GM18520 (cell line): ENCODE data around the gene ORM2.

Source experiments
- ATAC-seq: cut with Tn5 transposase; IDR thresholded peaks from one replicate; pipeline ENCODE4 v1.9.1; 2021; ENCODE audit not compliant: unreplicated experiment

The ORM2 gene

DNA sequence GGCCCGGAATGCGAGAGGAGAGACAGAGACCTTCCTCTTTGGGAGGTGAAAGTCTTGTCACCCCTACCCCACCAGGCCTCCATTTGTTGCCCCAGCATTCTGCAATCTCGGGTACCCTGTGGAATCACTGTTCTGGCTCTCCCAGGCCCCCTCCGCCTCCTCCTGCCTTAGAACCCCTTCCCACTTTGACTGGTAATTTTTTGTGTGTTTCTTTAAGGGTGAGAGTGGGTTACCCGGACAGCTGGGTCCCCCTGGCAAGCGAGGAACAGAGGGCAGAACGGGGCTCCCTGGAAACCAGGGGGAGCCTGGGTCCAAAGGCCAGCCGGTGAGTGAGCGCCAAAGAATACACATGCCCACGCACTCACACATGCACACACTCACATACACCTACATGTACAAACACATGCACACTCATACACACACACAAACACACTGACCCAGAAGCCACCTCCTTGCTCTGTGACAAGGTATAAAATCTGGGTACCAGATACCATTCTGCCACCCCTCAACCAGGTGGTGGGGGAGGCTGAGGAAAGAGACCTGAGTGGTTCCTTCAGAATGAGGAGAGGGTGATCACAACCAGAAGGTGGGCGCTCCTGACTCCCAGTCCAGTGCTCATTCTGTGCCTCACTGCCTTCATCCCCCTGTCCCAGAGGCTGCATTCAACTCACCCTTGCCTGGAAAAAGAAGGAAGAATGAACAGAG lies 37.6 kb upstream of the ORM2 start:
- ATAC-seq: no peak

GRCh38 chr9:114294664-114295063 lies 35.0 kb upstream of the ORM2 start:
- ATAC-seq: no peak

DNA sequence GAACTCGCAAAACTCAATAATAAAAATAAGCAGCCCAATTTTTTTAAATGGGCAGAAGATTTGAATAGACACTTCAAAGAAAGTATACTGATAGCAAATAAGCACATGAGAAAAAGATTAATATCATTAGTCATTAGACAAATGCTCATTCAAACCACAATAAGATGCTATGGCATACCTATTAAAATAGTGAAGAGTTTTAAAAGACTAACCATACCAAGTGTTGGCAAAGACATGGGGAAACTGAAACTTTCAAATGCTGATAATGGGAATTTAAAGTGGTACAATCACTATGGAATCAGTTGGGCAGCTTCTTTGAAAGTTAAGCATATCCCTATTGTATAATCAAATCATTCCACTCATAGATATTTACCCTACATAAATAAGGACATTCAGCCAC lies 33.3 kb upstream of the ORM2 start:
- ATAC-seq: no peak

- ATAC-seq: no peak
Measured at GRCh38 chr9:114299286-114300152, 30.1 kb upstream of the ORM2 start.

- ATAC-seq: no peak
Measured at GRCh38 chr9:114300153-114300845, 29.4 kb upstream of the ORM2 start.

DNA sequence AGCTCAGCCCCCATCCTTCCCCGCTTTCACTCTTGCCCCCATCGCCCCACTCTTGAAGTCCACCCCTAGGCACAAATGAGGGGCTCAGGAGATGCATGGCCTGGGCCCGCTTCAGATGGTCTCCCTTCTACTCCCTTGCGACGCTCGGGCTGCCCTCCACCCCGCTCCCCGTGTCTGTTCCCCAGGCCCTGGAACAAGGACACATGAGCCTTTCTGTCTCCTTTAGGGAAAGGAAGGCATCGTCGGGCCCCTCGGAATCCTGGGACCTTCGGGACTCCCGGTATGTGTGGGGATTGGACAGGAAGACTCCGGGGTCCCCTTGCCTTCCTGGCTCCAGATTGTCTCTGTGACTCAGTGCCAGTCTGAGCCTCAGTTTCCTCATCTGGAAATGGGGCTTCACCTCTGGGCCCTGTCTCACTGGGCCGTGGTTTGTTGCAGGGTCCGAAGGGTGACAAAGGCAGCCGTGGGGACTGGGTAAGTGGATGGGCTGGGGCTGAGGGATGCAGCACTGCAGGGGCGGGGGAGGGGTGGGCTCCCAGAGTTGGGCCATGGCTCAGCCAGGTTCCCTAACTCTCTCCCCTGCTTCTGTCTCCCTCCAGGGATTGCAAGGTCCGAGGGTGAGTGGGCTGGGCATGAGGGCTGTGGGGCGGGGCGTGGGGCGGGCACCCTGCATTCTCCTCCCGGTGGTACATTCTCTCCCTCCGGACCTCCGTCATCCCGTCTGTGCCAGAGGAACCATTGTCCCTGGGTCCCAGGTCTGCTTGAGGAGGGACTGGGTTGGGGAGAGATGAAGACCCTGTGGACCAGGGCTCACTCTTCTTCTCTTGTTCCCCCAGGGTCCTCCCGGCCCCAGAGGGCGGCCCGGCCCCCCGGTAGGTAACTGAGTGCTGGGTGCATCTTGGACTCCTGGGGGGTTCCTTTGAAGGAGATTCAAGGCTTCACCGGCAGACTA lies 28.5 kb upstream of the ORM2 start:
- ATAC-seq: no peak

- ATAC-seq: no peak
Measured at GRCh38 chr9:114301798-114302565, 27.7 kb upstream of the ORM2 start.

- no peak for ATAC-seq
Measured at GRCh38 chr9:114302727-114303126, 26.9 kb upstream of the ORM2 start.

GRCh38 chr9:114303571-114303970 lies 26.1 kb upstream of the ORM2 start:
- no peak for ATAC-seq

DNA sequence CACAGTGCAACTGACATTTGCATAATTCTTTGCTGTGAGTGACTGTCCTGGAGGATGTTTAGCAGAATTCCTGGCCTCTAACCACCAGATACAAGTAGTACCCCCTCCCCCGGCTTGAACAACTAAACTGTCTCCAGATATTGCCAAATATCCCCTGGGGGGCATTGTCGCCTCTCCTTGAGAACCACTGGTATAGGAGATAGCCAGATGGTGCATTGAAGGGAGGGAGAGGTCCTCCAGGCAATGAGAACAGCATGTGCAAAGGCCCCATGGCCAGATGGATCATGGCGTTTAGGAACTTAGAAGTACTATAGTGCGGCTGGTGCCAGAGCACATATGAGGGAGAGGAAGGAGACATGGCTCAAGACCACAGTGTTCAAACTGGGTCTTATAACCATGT lies 25.7 kb upstream of the ORM2 start:
- ATAC-seq: no peak

DNA sequence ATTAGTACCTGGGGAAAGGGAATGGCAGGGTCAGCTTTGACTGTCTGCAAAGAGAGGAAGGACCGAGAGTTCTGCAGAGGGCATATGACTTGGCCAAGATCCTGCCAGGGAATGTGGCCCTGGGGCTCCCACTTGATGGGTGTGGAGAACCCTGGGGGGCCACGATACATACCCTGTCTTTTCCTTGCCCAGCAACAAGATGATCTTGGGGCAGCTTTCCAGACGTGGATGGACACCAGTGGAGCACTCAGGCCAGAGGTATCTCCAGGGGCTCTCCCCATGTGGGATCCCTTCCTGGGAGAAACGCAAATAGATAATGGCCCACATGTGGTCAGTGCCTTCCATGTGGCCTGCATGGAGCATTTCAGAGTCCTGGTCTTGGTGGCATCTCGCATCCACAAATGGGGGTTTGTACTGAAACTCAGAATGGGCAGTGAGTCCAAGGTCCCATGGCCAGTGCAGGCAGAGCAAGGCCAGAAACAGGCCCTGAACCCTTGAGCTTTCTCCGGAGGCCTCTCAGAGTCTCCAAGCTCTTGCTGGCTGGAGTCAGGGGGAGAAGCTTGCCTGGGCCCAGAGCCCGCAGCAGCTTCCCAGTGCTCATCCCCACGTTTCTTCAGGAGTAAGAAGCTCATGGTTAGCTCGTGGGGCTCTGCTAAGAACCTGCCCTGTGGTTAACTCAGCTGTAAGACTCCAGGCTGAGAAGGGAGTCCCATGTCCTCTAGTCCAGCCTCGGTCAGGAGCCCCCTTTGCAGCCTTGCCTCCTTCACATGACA lies 25.1 kb upstream of the ORM2 start:
- no peak for ATAC-seq

GRCh38 chr9:114307899-114308267 lies 21.8 kb upstream of the ORM2 start:
- no peak for ATAC-seq

DNA sequence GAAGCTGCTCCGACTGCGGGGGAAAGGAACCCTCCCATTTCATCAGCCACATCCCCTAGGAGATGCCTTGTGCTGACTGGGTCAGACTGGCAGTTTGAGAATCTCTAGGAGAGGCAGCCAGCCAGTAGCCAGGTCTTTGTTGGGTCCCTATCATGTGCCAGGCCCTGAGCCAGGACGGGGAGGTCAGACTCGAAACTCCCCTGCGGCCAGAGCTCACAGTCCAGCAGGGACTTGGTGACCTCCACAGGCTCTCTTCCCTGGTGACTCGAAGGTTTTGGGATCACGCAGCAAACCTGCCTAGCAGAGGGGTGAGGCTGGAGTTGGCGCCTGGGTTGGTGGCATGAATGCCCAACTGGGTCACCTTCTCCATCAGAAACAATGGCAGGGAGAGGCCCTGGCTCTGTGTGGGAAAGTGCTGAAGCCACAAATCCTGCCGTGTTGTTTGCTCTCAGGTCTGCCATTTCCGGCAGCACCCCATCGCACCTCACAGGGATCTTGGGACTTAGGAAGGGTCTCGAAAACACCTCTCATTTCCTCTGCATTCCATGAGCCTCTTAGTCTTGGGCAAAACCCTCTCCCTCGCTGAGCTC lies 21.2 kb upstream of the ORM2 start:
- no peak for ATAC-seq

- no peak for ATAC-seq
Measured at GRCh38 chr9:114309096-114309495, 20.6 kb upstream of the ORM2 start.

GRCh38 chr9:114310471-114311450 lies 18.9 kb upstream of the ORM2 start:
- no peak for ATAC-seq

DNA sequence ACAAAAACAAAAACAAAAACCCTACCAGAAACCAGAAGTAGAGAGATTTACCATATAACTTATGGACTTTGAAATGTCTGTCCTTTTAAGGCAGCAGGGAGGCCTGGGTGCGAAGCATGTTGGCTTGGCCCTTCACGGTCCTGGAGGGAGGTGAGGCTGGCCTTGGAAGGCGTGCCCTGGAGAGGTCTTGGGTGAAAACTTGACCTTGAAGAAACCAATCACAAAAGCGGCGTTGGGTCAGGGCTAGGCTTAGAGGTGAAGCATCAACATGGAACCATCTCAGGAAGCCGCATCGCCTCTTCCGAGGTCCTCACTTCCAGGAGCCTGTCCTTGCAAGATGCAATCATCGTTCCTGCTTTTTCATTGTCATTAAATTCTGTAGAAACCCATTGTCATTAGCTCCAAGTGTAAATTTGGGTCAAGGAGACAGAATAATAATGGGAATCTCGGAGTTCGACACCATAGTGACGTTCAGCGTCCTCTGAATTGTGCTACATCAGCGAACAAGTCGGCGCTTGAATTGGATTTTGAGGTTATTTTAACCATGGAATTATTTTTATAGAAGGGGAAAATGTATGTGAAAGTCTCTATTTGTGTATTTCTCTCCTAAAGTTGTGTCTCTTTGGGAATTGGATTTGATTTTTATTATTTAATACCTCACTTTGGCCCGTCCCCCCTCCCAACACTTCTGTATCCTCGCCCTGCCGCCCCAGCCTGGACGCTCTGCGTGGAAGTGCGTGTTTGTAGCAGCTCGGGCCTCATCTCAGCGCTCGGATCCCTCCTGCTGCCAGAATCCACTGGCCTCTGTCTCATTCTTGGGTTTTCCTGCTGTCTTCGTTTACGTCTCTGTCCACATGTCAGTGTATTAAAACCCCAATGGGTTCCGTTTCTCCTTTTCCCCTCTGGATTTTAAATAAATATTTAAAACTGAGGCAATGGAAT lies 17.8 kb upstream of the ORM2 start:
- no peak for ATAC-seq

DNA sequence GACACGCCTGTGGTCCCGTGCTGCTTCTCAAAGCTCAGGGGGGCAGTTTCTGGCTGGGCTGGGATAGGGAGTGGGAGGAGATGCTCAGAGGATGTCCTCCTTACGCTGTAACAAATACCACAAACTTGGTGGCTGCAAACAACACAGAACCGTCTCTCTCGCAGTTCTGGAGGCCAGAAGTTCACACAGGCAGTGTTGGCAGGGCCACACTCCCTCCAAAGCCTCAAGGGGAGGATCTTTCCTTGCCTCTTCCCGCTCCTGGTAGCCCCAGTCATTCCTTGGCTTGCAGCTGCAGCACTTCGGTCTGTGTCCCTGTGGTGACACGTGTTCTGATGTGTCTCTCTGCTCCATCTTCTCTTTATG lies 17.2 kb upstream of the ORM2 start:
- no peak for ATAC-seq
